GM12875 (cell line): Measurements from ENCODE around the gene CH25H.

Source experiments
- H3K4me3 ChIP-seq: one replicate; pipeline ENCODE4 v1.5.1; 2011; ENCODE audit warnings: low read depth, low read length, control low read depth
- TF ChIP-seq, protein P1 (sequence below): IDR thresholded peaks from 2 replicates; pipeline ENCODE4 v1.5.1; 2011; ENCODE audit warnings: low read depth, mild to moderate bottlenecking, control low read depth, inconsistent platforms, low read length, moderate library complexity, borderline replicate concordance; ENCODE audit not compliant: insufficient read depth

CH25H gene

DNA sequence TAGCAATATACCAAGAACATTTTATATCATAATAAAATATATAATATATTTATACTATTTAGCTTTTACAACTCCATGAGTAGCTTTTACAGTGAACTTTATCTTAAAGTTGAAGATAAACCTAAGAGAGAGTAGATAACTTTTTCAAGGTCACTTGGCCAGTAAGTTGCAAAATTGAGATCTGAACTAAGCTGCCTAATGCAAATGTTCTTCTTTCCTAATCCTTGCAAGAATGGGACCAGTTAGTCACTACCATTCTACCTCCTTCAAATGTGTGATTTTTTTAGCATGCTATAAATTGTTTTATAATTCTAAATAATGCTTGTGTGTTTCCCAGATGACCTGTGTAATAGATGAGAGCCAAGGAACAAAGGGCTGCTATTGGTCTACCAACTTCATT is 47.8 kb downstream of the CH25H start:
- H3K4me3 ChIP-seq, result no peak overlapping the region
- TF ChIP-seq, protein P1, sequence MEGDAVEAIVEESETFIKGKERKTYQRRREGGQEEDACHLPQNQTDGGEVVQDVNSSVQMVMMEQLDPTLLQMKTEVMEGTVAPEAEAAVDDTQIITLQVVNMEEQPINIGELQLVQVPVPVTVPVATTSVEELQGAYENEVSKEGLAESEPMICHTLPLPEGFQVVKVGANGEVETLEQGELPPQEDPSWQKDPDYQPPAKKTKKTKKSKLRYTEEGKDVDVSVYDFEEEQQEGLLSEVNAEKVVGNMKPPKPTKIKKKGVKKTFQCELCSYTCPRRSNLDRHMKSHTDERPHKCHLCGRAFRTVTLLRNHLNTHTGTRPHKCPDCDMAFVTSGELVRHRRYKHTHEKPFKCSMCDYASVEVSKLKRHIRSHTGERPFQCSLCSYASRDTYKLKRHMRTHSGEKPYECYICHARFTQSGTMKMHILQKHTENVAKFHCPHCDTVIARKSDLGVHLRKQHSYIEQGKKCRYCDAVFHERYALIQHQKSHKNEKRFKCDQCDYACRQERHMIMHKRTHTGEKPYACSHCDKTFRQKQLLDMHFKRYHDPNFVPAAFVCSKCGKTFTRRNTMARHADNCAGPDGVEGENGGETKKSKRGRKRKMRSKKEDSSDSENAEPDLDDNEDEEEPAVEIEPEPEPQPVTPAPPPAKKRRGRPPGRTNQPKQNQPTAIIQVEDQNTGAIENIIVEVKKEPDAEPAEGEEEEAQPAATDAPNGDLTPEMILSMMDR, result no peak

DNA sequence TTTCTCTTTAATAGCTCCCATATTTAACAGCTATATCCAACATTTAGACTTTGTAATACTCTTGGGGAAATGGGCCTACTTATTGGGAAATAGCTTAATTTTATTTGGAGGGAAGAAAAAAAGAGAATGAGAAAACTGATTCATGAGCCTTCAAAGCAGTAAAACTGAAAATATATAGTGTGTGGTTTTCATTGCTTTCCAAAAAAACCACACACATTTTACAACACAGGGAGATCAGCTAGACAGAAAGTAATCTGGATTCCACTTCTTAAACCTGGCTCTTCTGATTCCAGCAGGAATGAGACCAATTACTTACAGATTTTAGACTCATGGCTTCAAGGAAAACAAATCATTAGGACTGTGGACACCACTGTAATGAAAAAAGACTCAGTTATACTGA is 48.7 kb downstream of the CH25H start:
- TF ChIP-seq, protein P1, result no peak
- H3K4me3 ChIP-seq, result no peak overlapping the region

DNA sequence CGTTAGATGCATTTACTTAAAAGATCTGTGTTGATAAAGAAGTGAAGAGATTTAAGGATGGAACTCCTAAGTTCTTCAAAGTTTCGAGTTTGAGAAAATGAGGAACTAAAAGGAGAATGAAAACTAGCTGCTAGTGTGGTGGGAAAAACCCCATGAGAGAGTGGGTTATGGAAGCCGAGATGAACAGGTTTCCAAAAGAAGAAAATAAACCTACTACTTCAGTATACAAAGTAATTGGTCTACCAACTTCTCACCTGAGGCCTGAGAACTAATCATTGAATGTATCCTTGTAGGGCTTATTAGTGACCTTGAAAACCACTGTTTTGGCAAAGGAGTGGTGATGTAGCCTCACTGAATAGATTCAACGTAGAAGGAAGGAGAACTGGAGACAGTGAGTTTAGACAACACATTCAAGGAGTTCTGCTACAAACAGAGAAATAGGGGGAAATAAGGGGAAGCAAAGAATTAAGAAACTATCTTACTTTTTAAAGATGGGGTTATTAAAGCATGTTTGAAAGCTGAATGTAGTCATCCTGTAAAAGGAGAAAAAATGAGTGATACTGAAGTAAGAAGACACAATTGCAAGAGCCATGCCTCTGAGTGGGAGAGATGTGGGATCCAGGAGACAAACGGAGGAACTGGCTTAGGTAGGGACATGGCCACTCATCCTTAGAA is 50.8 kb downstream of the CH25H start:
- TF ChIP-seq, protein P1, result no peak
- H3K4me3 ChIP-seq, result no peak overlapping the region
